Measurements from ENCODE around the gene IER5. TPM values are rescaled to one million over a fixed set of nuclear protein-coding genes. Genes with fewer than 3 reads are reported as not detected.

The IER5 gene
- total RNA-seq, 6 donors from 2014 or later = 15.0 to 43.6 (median 26.1) TPM

- 94 to 95% methylated on average over 7 of the region's 7 CpGs for WGBS, 2 donors
- H3K27ac ChIP-seq = peak overlapping the region in 2 of 4 donors; percentile 90 to 97
- no peak for ATAC-seq (ENCODE audit: low FRiP score in 2 of 2)
- H3K9me3 ChIP-seq = no peaks in the 10 kb centered on the region
- DNase-seq = no peak
- H3K4me1 ChIP-seq = peaks cover 52 to 66% (median 59%) of the 10 kb centered on the region in 4 donors
- TF ChIP-seq EP300 (IDR thresholded peaks at IDR 0.05) (no peak), POLR2A (IDR thresholded peaks at IDR 0.05) (no peak), CTCF (IDR thresholded peaks at IDR 0.05) (no peak), POLR2AphosphoS5 (IDR thresholded peaks at IDR 0.05) (no peak)
- H3K36me3 ChIP-seq = no peaks in the 10 kb centered on the region
- H3K27me3 ChIP-seq = no peaks in the 10 kb centered on the region
- no peak overlapping the region for H3K4me3 ChIP-seq
These were observed 14.9 kb downstream of the IER5 start for GRCh38 chr1:181103399-181103798.

DNA sequence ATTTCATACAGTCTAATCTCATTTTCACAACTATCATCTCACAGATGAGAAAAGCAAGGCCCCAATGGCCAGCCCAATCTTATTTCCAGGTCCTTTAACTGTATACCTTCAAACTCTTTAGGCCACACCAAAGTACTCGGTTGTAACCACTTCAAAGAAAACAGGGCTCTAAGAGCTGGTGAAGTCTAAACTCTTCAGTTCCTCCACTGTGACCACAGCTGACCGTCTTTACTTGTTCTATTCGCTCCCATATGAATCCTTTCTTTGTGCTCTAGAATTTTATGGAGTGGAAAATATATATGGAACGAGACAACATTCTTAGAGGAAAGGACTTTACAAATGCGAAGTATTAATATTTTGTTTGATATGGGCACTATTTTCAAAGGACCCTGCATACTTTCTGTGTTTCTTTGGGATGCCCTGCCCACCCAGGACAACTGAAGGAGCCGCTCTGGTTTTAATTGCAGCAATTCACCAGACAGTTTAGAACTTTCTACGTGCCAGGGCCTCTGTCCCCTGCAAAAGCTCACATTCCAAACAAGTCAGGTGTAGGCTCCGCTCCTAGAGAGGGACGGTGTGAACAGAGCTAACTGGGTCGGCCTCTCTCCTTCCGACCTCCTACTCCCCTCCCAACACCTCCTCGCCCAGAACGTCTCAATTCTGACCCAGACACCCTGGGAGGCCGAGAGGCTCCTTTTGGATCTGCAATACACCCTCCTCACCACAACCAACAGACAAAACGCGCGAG lies 15.7 kb downstream of the IER5 start:
- Histone ChIP-seq H3K4me3 (peak overlapping the region; percentile 54 to 83 (median 65)), H3K9me3 (no peaks in the 10 kb centered on the region), H3K27ac (peak overlapping the region; percentile 83 to 97 (median 90)), H3K27me3 (no peaks in the 10 kb centered on the region), H3K4me1 (peaks cover 52 to 61% (median 57%) of the 10 kb centered on the region in 4 donors), H3K36me3 (no peaks in the 10 kb centered on the region)
- DNase-seq (no peak), ATAC-seq (ENCODE audit: low FRiP score in 2 of 2) (peak in 1 of 2 donors; percentile 55)
- 25 to 28% methylated on average over 17 of the region's 17 CpGs for whole genome bisulfite sequencing, 2 donors
- TF ChIP-seq EP300 (IDR thresholded peaks at IDR 0.05) = no peak
- no peak for TF ChIP-seq CTCF (IDR thresholded peaks at IDR 0.05)
- TF ChIP-seq POLR2A (IDR thresholded peaks at IDR 0.05) = no peak
- no peak for TF ChIP-seq POLR2AphosphoS5 (IDR thresholded peaks at IDR 0.05)

DNA sequence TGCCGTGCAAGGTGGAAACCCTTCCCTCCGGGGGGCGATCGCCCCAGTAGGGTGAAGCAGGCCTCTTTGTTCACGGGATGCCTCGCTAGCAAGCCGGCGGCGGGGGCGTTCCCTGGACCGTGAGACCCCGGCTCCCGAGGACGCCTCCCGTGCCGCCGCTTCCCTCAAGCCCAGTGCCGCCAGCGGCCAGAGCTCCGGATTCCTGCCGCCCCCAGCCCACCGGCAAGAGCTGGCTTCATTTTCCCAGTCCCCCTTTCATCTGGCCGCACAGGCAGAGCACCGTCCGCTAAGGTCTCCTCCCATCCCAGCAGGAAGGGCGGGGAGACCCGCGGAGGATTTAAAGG lies 16.3 kb downstream of the IER5 start:
- H3K27ac ChIP-seq = peak overlapping the region; percentile 83 to 97 (median 90)
- H3K4me1 ChIP-seq = peaks cover 50 to 59% (median 54%) of the 10 kb centered on the region in 4 donors
- H3K36me3 ChIP-seq = no peaks in the 10 kb centered on the region
- H3K9me3 ChIP-seq = no peaks in the 10 kb centered on the region
- peak in 1 of 4 donors; percentile 65 for TF ChIP-seq POLR2A (IDR thresholded peaks at IDR 0.05)
- peak in 4 of 6 experiments; percentile 34 to 59 (median 45) for TF ChIP-seq CTCF (IDR thresholded peaks at IDR 0.05)
- no peak for TF ChIP-seq EP300 (IDR thresholded peaks at IDR 0.05)
- H3K27me3 ChIP-seq = no peaks in the 10 kb centered on the region
- peak overlapping the region; percentile 54 to 83 (median 65) for H3K4me3 ChIP-seq
- DNase-seq (peak in 1 of 2 donors; percentile 91), ATAC-seq (ENCODE audit: low FRiP score in 2 of 2) (peak in 1 of 2 donors; percentile 3)
- 0% methylated on average over 7 to 10 of the region's 28 CpGs for WGBS, 2 donors

- H3K27ac ChIP-seq = peak overlapping the region; percentile 83 to 97 (median 90)
- ATAC-seq (ENCODE audit: low FRiP score in 2 of 2) (peak; percentile 92 to 97), DNase-seq (peak; percentile 97 to 100)
- TF ChIP-seq EP300 (IDR thresholded peaks at IDR 0.05) (peak in 1 of 4 donors; percentile 13), POLR2A (IDR thresholded peaks at IDR 0.05) (peak in 2 of 4 donors; percentile 79 to 90), POLR2AphosphoS5 (IDR thresholded peaks at IDR 0.05) (peak; percentile 41 to 79), CTCF (IDR thresholded peaks at IDR 0.05) (peak in 1 of 6 experiments; percentile 7)
- H3K4me3 ChIP-seq = peak overlapping the region; percentile 54 to 83 (median 65)
- no peaks in the 10 kb centered on the region for H3K9me3 ChIP-seq
- H3K4me1 ChIP-seq = peaks cover 49 to 59% (median 53%) of the 10 kb centered on the region in 4 donors
- no peaks in the 10 kb centered on the region for H3K27me3 ChIP-seq
- no peaks in the 10 kb centered on the region for H3K36me3 ChIP-seq
- WGBS, 2 donors = 4 to 6% methylated on average over 22 to 28 of the region's 104 CpGs
These were observed 16.9 kb downstream of the IER5 start for GRCh38 chr1:181105134-181106021.
